ENCODE data around the gene GLIPR2.

GLIPR2 gene

DNA sequence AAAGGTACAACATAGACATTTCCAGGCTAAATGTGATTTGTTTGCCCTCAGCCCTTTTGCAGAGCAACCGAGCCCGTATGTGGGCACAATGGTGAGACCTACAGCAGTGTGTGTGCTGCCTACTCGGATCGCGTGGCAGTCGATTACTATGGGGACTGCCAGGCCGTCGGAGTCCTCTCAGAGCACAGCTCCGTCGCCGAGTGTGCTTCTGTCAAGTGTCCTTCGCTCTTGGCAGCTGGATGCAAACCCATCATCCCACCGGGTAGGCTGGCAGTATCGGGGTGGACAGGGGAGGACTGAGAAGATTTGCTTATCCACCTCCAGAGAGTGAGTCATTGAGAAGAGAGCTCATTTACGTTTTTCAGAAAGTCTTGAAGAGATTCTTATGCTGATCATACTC, 17.8 kb upstream of the GLIPR2 start:
- Histone ChIP-seq H3K4me1 (ENCODE audit: low read length) (no peaks in the 10 kb centered on the region), H3K4me2 (ENCODE audit: low read length) (no peak overlapping the region), H3K79me2 (ENCODE audit: low read length) (no peaks in the 10 kb centered on the region), H3K27me3 (ENCODE audit: low read depth, low read length) (no peaks in the 10 kb centered on the region), H3K36me3 (replicated peaks; ENCODE audit: low read depth, low read length) (no peaks in the 10 kb centered on the region), H3K9ac (ENCODE audit: low read length) (no peak overlapping the region), H3K27ac (ENCODE audit: low read length) (no peak overlapping the region), H2AFZ (ENCODE audit: low read depth, low read length) (no peak overlapping the region), H4K20me1 (ENCODE audit: insufficient read depth, low read length) (no peaks in the 10 kb centered on the region), H3K9me3 (ENCODE audit: insufficient read depth, low read length) (no peaks in the 10 kb centered on the region), H3K4me3 (ENCODE audit: low read length) (no peak overlapping the region)
- TF ChIP-seq EZH2phosphoT487 (IDR thresholded peaks at IDR 0.05; ENCODE audit: low read depth), result no peak
- TF ChIP-seq, protein P1, sequence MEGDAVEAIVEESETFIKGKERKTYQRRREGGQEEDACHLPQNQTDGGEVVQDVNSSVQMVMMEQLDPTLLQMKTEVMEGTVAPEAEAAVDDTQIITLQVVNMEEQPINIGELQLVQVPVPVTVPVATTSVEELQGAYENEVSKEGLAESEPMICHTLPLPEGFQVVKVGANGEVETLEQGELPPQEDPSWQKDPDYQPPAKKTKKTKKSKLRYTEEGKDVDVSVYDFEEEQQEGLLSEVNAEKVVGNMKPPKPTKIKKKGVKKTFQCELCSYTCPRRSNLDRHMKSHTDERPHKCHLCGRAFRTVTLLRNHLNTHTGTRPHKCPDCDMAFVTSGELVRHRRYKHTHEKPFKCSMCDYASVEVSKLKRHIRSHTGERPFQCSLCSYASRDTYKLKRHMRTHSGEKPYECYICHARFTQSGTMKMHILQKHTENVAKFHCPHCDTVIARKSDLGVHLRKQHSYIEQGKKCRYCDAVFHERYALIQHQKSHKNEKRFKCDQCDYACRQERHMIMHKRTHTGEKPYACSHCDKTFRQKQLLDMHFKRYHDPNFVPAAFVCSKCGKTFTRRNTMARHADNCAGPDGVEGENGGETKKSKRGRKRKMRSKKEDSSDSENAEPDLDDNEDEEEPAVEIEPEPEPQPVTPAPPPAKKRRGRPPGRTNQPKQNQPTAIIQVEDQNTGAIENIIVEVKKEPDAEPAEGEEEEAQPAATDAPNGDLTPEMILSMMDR (IDR thresholded peaks at IDR 0.05; ENCODE audit: low read depth, low read length), result no peak

DNA sequence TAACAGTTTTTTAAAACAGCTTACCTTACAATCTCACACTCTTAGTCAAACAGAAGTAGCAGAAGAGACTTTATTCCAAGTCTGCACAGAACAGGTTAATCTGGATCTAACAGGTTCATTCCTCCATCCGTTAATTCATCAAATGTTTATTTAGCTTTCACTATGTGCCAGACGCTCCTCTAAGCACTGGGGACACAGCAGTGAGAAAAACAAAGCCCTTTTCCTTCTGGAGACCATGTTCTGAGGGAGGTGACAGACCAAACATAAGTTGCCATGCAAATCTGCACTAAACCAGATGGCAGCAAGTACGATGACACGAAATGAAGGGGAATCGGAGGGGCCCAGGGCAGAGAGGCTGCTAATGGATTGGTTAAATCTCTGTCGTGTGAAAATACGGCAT, 17.1 kb upstream of the GLIPR2 start:
- no peak for TF ChIP-seq EZH2phosphoT487 (IDR thresholded peaks at IDR 0.05; ENCODE audit: low read depth)
- TF ChIP-seq, protein P1 (IDR thresholded peaks at IDR 0.05; ENCODE audit: low read depth, low read length), result no peak
- Histone ChIP-seq H3K4me3 (ENCODE audit: low read length) (no peak overlapping the region), H3K9ac (ENCODE audit: low read length) (no peak overlapping the region), H3K4me1 (ENCODE audit: low read length) (no peaks in the 10 kb centered on the region), H3K9me3 (ENCODE audit: insufficient read depth, low read length) (no peaks in the 10 kb centered on the region), H3K36me3 (replicated peaks; ENCODE audit: low read depth, low read length) (no peaks in the 10 kb centered on the region), H4K20me1 (ENCODE audit: insufficient read depth, low read length) (no peaks in the 10 kb centered on the region), H3K79me2 (ENCODE audit: low read length) (no peaks in the 10 kb centered on the region), H3K27ac (ENCODE audit: low read length) (no peak overlapping the region), H3K27me3 (ENCODE audit: low read depth, low read length) (no peaks in the 10 kb centered on the region), H2AFZ (ENCODE audit: low read depth, low read length) (no peak overlapping the region), H3K4me2 (ENCODE audit: low read length) (no peak overlapping the region)

DNA sequence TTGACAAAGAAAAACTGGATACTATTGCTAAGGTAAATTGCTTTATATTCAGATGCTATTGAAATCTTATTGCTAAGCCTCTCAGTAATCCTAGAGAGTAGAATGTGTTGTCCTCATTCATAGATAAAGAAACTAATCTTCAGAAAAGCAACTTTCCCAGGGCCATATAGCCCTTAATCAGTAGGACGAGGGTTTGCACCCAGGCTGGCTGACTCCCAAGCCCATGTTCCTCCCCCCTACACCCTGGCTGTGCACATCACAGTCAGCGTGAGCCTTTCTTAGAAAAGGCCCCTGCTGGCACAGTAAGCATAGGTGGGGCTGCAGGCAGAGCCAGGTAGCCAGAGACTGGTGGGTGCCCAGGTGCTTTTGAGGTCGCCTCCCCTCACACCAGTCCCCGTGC, 15.8 kb upstream of the GLIPR2 start:
- Histone ChIP-seq H3K36me3 (replicated peaks; ENCODE audit: low read depth, low read length) (no peaks in the 10 kb centered on the region), H3K4me1 (ENCODE audit: low read length) (no peaks in the 10 kb centered on the region), H3K27me3 (ENCODE audit: low read depth, low read length) (no peaks in the 10 kb centered on the region), H3K9me3 (ENCODE audit: insufficient read depth, low read length) (no peaks in the 10 kb centered on the region), H3K9ac (ENCODE audit: low read length) (no peak overlapping the region), H2AFZ (ENCODE audit: low read depth, low read length) (no peak overlapping the region), H3K79me2 (ENCODE audit: low read length) (no peaks in the 10 kb centered on the region), H4K20me1 (ENCODE audit: insufficient read depth, low read length) (no peaks in the 10 kb centered on the region), H3K27ac (ENCODE audit: low read length) (no peak overlapping the region), H3K4me3 (ENCODE audit: low read length) (no peak overlapping the region), H3K4me2 (ENCODE audit: low read length) (no peak overlapping the region)
- TF ChIP-seq, protein P1 (IDR thresholded peaks at IDR 0.05; ENCODE audit: low read depth, low read length), result no peak
- no peak for TF ChIP-seq EZH2phosphoT487 (IDR thresholded peaks at IDR 0.05; ENCODE audit: low read depth)

DNA sequence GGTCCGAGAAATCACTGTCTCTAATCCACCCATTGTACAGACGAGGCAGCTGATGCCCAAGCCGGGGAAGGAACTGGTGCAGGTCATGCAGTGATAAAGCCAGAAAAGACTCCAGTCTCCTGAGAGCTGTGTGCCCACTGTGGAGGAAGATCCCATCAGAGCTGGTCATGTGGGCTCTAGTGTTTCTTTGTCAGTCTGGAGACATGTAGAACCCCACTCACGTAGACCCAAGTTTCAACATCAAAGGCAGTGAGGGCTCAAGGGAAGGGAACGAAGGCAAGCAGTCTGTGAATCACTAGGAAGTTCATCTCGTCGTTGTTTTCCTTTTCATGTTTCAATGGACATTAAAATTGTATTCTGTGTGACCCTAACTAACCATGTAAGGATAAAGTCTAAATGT, 14.6 kb upstream of the GLIPR2 start:
- no peaks in the 10 kb centered on the region for H3K9me3 ChIP-seq (ENCODE audit: insufficient read depth, low read length)
- H3K9ac ChIP-seq (ENCODE audit: low read length), result no peak overlapping the region
- no peak overlapping the region for H3K27ac ChIP-seq (ENCODE audit: low read length)
- H3K27me3 ChIP-seq (ENCODE audit: low read depth, low read length), result no peaks in the 10 kb centered on the region
- TF ChIP-seq, protein P1 (IDR thresholded peaks at IDR 0.05; ENCODE audit: low read depth, low read length), result no peak
- no peak for TF ChIP-seq EZH2phosphoT487 (IDR thresholded peaks at IDR 0.05; ENCODE audit: low read depth)
- H3K4me2 ChIP-seq (ENCODE audit: low read length), result no peak overlapping the region
- no peaks in the 10 kb centered on the region for H4K20me1 ChIP-seq (ENCODE audit: insufficient read depth, low read length)
- no peaks in the 10 kb centered on the region for H3K36me3 ChIP-seq (replicated peaks; ENCODE audit: low read depth, low read length)
- H3K4me3 ChIP-seq (ENCODE audit: low read length), result no peak overlapping the region
- H2AFZ ChIP-seq (ENCODE audit: low read depth, low read length), result no peak overlapping the region
- no peaks in the 10 kb centered on the region for H3K79me2 ChIP-seq (ENCODE audit: low read length)
- no peaks in the 10 kb centered on the region for H3K4me1 ChIP-seq (ENCODE audit: low read length)
